Hepatocyte (in vitro differentiated cells): ENCODE measurements around the gene CEP128.

Experiments used
- EZH2 ChIP-seq: fragments of 200-600 bp; sonication (generic); IDR thresholded peaks from 2 replicates; pipeline ENCODE4 v1.6.1; 2016; ENCODE audit warnings: antibody characterized with exemption, mild to moderate bottlenecking, borderline replicate concordance
- EZH2phosphoT487 ChIP-seq: fragments of 200-600 bp; sonication (generic); IDR thresholded peaks from one replicate; pipeline ENCODE4 v1.6.1; 2018; ENCODE audit warnings: antibody characterized with exemption, mild to moderate bottlenecking, low read depth, moderate library complexity; ENCODE audit not compliant: unreplicated experiment, severe bottlenecking

GRCh38 chr14:80448267-80448666, 493.3 kb downstream of the CEP128 start:
- no peak for TF ChIP-seq EZH2
- TF ChIP-seq EZH2phosphoT487, result no peak
